Prostate gland (tissue), 2 donors: ENCODE results near the gene CHPT1.

Source experiments
- CTCF ChIP-seq, 4 experiments: fragments of 200-600 bp in 2 of 4; fragments of 450-650 bp in 2 of 4; sonication (generic) in 2 of 4; IDR thresholded peaks; 1 replicate in 3 of 4; 2 replicates in 1 of 4; pipeline ENCODE4 v1.5.1; 2016 to 2019; ENCODE audit warnings: antibody characterized with exemption in 4 of 4, mild to moderate bottlenecking in 2 of 4, moderate library complexity in 2 of 4
- POLR2AphosphoS5 ChIP-seq: sonication (generic); formaldehyde crosslinking; IDR thresholded peaks from one replicate; pipeline ENCODE4 v1.6.1; 2017; ENCODE audit warnings: antibody characterized with exemption

GRCh38 chr12:101694986-101695385 is 2.5 kb upstream of the CHPT1 start:
- TF ChIP-seq CTCF (IDR thresholded peaks at IDR 0.05) (no peak), POLR2AphosphoS5 (no peak)
